Vagina (tissue), 2 donors: Measurements from ENCODE around the gene SYNDIG1.

ENCODE experiments used
- POLR2A ChIP-seq, 2 donors: fragments of 450-650 bp; IDR thresholded peaks; one replicate each; pipeline ENCODE4 v1.6.1; 2017; ENCODE audit warnings: antibody characterized with exemption in 2 of 2, mild to moderate bottlenecking in 2 of 2, moderate library complexity in 2 of 2
- POLR2AphosphoS5 ChIP-seq, 2 donors: sonication (generic); formaldehyde crosslinking; IDR thresholded peaks; one replicate each; pipeline ENCODE4 v1.9.0; 2017; ENCODE audit warnings: antibody characterized with exemption in 2 of 2, mild to moderate bottlenecking in 2 of 2, low read depth in 1 of 2; ENCODE audit not compliant: insufficient read depth in 1 of 2
- TF ChIP-seq, protein P1 (sequence below), 3 experiments: fragments of 450-650 bp in 2 of 3; fragments of 200-600 bp in 1 of 3; sonication (generic) in 1 of 3; IDR thresholded peaks; one replicate each; pipeline ENCODE4 v1.5.1; 2017 to 2019; ENCODE audit warnings: antibody characterized with exemption in 3 of 3, mild to moderate bottlenecking in 2 of 3, moderate library complexity in 2 of 3

DNA sequence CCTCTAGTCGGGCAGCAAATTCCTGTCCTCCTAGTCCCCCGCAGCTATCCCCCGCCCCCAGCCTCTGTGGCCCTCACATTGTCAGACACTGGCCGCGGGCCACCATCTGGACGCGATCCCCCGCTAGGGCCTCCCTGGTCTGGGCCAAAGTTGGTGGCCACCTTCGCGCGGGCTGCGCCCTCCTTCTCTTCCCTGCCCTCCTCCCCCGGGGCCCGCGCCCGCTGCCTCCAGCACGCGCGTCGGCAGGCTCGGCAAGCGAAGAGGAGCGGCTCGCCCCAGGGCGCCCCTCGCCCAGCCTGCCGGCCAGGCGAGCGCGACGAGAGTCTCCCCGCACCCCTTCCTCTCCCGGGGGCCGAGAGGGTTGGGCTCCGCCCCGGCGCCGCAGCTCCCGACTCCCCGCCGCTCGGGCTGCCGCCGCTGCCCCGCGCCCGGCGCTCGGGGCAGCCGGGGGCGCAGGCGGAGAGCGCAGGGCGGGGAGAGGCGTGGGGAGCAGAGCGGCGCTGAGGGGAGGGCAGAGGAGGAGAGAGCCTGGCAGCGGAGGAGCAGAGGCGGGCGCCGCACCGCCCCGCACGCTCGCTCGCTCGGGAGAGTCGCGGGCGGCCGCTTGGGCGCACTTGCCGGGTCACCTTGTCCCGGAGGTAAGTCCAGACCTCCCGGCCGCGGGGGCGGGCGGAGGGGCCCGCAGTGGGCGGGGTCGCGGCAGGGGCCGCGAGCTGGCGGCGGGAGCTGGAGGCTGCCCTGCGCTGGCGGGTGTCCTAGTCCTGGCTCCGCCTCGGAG, at the start of gene SYNDIG1:
- no peak for TF ChIP-seq POLR2A (IDR thresholded peaks at IDR 0.05)
- TF ChIP-seq, protein P1, sequence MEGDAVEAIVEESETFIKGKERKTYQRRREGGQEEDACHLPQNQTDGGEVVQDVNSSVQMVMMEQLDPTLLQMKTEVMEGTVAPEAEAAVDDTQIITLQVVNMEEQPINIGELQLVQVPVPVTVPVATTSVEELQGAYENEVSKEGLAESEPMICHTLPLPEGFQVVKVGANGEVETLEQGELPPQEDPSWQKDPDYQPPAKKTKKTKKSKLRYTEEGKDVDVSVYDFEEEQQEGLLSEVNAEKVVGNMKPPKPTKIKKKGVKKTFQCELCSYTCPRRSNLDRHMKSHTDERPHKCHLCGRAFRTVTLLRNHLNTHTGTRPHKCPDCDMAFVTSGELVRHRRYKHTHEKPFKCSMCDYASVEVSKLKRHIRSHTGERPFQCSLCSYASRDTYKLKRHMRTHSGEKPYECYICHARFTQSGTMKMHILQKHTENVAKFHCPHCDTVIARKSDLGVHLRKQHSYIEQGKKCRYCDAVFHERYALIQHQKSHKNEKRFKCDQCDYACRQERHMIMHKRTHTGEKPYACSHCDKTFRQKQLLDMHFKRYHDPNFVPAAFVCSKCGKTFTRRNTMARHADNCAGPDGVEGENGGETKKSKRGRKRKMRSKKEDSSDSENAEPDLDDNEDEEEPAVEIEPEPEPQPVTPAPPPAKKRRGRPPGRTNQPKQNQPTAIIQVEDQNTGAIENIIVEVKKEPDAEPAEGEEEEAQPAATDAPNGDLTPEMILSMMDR (IDR thresholded peaks at IDR 0.05), result no peak
- TF ChIP-seq POLR2AphosphoS5 (IDR thresholded peaks at IDR 0.05; ENCODE audit: insufficient read depth in 1 of 2, low read depth in 1 of 2), result no peak
